ENCODE data around the gene GPR107. TPM values are rescaled to one million over a fixed set of nuclear protein-coding genes. Genes with fewer than 3 reads are reported as not detected.

The GPR107 gene
- total and polyA plus RNA-seq, 2 experiments from 2014 or later, result 10.6 to 25.6 TPM

- 74% methylated on average over 5 of the region's 5 CpGs for WGBS (ENCODE audit: low lambda C conversion rate, missing lambda C conversion rate)
- no peak overlapping the region for H3K4me2 ChIP-seq
- no peaks in the 10 kb centered on the region for H3K9me3 ChIP-seq (ENCODE audit: low read depth)
- H3K36me3 ChIP-seq (replicated peaks; ENCODE audit: insufficient read depth, low read depth), result no peaks in the 10 kb centered on the region
- H3K4me1 ChIP-seq (ENCODE audit: insufficient read depth), result peaks cover 2% of the 10 kb centered on the region
- no peaks in the 10 kb centered on the region for H3K9me2 ChIP-seq (replicated peaks; ENCODE audit: insufficient read depth)
- no peak overlapping the region for H2AFZ ChIP-seq
- TF ChIP-seq CTCF (IDR thresholded peaks at IDR 0.05; ENCODE audit: poor library complexity), result no peak
- TF ChIP-seq EZH2phosphoT487 (IDR thresholded peaks at IDR 0.05; ENCODE audit: low read depth, severe bottlenecking, unreplicated experiment), result no peak
- no peak for TF ChIP-seq EZH2 (IDR thresholded peaks at IDR 0.05; ENCODE audit: borderline replicate concordance)
- no peaks in the 10 kb centered on the region for H3K27me3 ChIP-seq
- no peaks in the 10 kb centered on the region for H4K20me1 ChIP-seq (ENCODE audit: insufficient read depth, poor library complexity, severe bottlenecking)
- H3K4me3 ChIP-seq, result no peak overlapping the region
- no peak for DNase-seq (ENCODE audit: low spot score)
- no peak overlapping the region for H3K27ac ChIP-seq
- no peaks in the 10 kb centered on the region for H3K79me2 ChIP-seq
These were observed 91.0 kb downstream of the GPR107 start for GRCh38 chr9:130144703-130145102.

- H2AFZ ChIP-seq, result no peak overlapping the region
- no peaks in the 10 kb centered on the region for H3K9me2 ChIP-seq (replicated peaks; ENCODE audit: insufficient read depth)
- 81% methylated on average over 1 of the region's 1 CpG for WGBS (ENCODE audit: low lambda C conversion rate, missing lambda C conversion rate)
- H3K79me2 ChIP-seq, result no peaks in the 10 kb centered on the region
- no peaks in the 10 kb centered on the region for H4K20me1 ChIP-seq (ENCODE audit: insufficient read depth, poor library complexity, severe bottlenecking)
- H3K27ac ChIP-seq, result no peak overlapping the region
- H3K9me3 ChIP-seq (ENCODE audit: low read depth), result no peaks in the 10 kb centered on the region
- H3K4me1 ChIP-seq (ENCODE audit: insufficient read depth), result no peaks in the 10 kb centered on the region
- no peaks in the 10 kb centered on the region for H3K36me3 ChIP-seq (replicated peaks; ENCODE audit: insufficient read depth, low read depth)
- H3K4me3 ChIP-seq, result no peak overlapping the region
- no peaks in the 10 kb centered on the region for H3K27me3 ChIP-seq
- H3K4me2 ChIP-seq, result no peak overlapping the region
- TF ChIP-seq EZH2 (IDR thresholded peaks at IDR 0.05; ENCODE audit: borderline replicate concordance), result no peak
- no peak for TF ChIP-seq EZH2phosphoT487 (IDR thresholded peaks at IDR 0.05; ENCODE audit: low read depth, severe bottlenecking, unreplicated experiment)
- TF ChIP-seq CTCF (IDR thresholded peaks at IDR 0.05; ENCODE audit: poor library complexity), result no peak
- DNase-seq (ENCODE audit: low spot score), result no peak
These were observed 92.0 kb downstream of the GPR107 start for GRCh38 chr9:130145658-130146057.

- Histone ChIP-seq H3K4me1 (ENCODE audit: insufficient read depth) (no peaks in the 10 kb centered on the region), H3K79me2 (no peaks in the 10 kb centered on the region), H3K9me2 (replicated peaks; ENCODE audit: insufficient read depth) (no peaks in the 10 kb centered on the region), H3K4me2 (no peak overlapping the region), H3K4me3 (no peak overlapping the region), H4K20me1 (ENCODE audit: insufficient read depth, poor library complexity, severe bottlenecking) (no peaks in the 10 kb centered on the region), H3K27me3 (no peaks in the 10 kb centered on the region), H2AFZ (no peak overlapping the region), H3K27ac (no peak overlapping the region), H3K36me3 (replicated peaks; ENCODE audit: insufficient read depth, low read depth) (no peaks in the 10 kb centered on the region), H3K9me3 (ENCODE audit: low read depth) (no peaks in the 10 kb centered on the region)
- TF ChIP-seq EZH2 (IDR thresholded peaks at IDR 0.05; ENCODE audit: borderline replicate concordance) (no peak), EZH2phosphoT487 (IDR thresholded peaks at IDR 0.05; ENCODE audit: low read depth, severe bottlenecking, unreplicated experiment) (no peak), CTCF (IDR thresholded peaks at IDR 0.05; ENCODE audit: poor library complexity) (no peak)
- 75% methylated on average over 5 of the region's 5 CpGs for WGBS (ENCODE audit: low lambda C conversion rate, missing lambda C conversion rate)
- DNase-seq (ENCODE audit: low spot score), result no peak
These were observed 93.5 kb downstream of the GPR107 start for GRCh38 chr9:130147198-130147597.

- H3K36me3 ChIP-seq (replicated peaks; ENCODE audit: insufficient read depth, low read depth), result no peaks in the 10 kb centered on the region
- H3K27me3 ChIP-seq, result no peaks in the 10 kb centered on the region
- H3K79me2 ChIP-seq, result no peaks in the 10 kb centered on the region
- no peaks in the 10 kb centered on the region for H3K4me1 ChIP-seq (ENCODE audit: insufficient read depth)
- H2AFZ ChIP-seq, result no peak overlapping the region
- H3K4me2 ChIP-seq, result no peak overlapping the region
- 95% methylated on average over 3 of the region's 3 CpGs for WGBS (ENCODE audit: low lambda C conversion rate, missing lambda C conversion rate)
- DNase-seq (ENCODE audit: low spot score), result no peak
- TF ChIP-seq EZH2 (IDR thresholded peaks at IDR 0.05; ENCODE audit: borderline replicate concordance) (no peak), EZH2phosphoT487 (IDR thresholded peaks at IDR 0.05; ENCODE audit: low read depth, severe bottlenecking, unreplicated experiment) (no peak), CTCF (IDR thresholded peaks at IDR 0.05; ENCODE audit: poor library complexity) (no peak)
- H4K20me1 ChIP-seq (ENCODE audit: insufficient read depth, poor library complexity, severe bottlenecking), result no peaks in the 10 kb centered on the region
- no peak overlapping the region for H3K4me3 ChIP-seq
- no peak overlapping the region for H3K27ac ChIP-seq
- no peaks in the 10 kb centered on the region for H3K9me3 ChIP-seq (ENCODE audit: low read depth)
- no peaks in the 10 kb centered on the region for H3K9me2 ChIP-seq (replicated peaks; ENCODE audit: insufficient read depth)
These were observed 94.2 kb downstream of the GPR107 start for GRCh38 chr9:130147910-130148309.

Measured in hepatocyte (in vitro differentiated cells).